GM18868 (cell line): ENCODE measurements around the gene ATG9A.
"Not testable (repeated sequence)": the region's sequence is repeated elsewhere in the genome, so short reads cannot be mapped to it uniquely, and the experiment has no call there.

Source experiments
- ATAC-seq: cut with Tn5 transposase; IDR thresholded peaks from one replicate; pipeline ENCODE4 v1.9.1; 2021; ENCODE audit warnings: mild to moderate bottlenecking, moderate library complexity; ENCODE audit not compliant: unreplicated experiment

ATG9A gene

DNA sequence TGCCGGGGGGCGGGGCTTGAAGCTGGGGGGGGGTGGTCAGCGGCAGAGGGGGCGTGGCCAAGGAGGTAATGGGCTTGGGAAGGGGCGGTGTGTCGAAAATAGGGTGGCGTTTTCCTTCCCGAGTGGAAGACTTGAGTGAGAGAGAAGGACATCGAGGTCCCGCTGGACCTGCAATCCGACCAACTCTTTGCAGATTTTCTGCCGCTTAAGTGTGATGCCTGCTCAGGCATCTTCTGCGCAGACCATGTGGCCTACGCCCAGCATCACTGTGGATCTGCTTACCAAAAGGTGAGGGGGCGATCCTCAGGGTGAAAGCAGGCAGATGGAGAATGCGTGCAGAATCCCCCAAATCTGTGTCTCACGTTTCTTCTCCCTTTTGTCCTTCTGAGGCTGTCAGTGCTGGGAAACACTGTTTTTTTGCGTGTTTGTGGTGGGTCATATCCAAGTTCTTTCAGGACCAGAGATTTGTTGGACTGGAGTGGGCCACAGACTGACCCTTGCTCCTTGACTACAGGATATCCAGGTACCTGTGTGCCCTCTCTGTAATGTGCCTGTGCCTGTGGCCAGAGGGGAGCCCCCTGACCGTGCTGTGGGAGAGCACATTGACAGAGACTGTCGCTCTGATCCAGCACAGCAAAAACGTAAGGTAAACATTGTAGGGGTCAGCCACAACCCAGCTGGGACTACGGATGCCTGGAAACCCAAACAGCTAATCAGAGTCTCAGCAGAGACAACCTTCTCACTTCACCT is 22.1 kb downstream of the ATG9A start:
- ATAC-seq: no peak

DNA sequence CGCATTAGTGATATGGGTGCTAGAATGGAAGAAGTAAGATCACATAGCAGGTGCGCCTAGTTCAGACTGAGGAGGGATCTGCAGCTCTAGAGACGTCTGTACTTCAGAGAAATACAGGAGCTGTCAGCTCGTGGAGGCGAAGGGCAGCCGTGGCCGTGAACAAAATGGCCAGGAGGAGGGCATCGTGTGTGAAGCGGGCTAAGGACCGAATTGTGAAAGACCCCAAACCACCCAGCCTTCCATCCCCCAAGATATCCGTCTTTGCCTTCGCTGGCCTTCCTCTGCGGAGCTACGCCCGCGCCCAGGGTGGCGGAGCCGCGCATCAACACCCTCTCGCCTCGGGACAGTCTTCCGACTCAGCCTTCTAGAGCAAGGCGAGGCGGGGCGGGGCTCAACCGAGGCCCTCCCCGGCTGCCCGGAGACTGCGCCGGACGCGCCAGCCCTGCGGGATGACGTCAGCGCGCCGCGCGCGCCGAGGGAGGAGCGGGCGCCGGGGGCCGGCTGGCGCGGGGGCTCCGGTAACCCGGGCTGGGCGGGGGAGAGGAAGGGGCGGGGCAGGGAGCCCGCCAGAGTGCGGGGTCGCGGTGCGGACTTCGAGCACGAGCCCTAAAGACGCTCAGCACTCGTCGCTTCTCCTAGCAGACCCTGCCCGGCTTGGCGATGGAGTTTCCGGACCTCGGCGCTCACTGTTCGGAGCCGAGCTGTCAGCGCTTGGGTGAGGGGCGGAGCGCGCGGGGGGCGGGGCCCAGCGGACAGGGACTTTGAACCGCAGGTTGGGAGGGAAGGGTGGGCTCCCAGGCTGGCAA is 22.9 kb downstream of the ATG9A start, which contains the start of gene ZFAND2B:
Gene ZFAND2B, plus strand, starts transcription at position 455 of the 806 bp plus-strand sequence. Its CDS starts 206 bp downstream, at position 661.
- peak; percentile 97 for ATAC-seq

DNA sequence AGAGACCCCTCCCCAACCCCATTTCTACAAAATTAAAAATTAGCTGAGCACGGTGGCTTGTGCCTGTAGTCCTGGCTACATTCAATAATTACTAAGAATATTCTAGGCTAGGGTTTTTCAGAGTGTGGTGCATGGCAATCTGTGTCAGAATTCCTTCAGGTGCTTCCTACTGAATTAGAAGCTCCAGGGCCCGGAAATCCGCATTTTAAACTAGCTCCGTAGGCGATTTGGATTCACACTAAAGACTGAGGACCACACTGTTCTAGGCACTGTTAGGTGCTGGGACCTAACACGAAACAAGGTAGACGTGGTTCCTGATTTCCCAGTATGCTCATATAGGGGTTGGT is 23.5 kb downstream of the ATG9A start:
- no peak for ATAC-seq

DNA sequence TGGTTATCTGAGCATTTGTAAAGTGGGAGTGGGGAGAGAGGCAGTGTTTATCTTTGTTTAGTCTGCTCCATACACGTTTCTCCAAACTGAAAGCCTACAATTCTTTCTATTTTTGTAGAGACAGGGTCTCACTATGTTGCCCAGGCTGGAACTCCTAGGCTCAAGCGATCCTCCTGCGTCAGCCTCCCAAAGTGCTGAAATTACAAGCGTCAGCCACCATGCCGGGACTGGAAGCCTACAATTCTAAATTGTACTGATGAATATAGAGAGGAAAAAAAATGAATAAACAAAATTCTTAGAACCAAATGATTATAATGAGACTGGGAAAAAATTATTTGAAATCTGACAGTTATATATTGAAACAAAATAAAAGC is 24.3 kb downstream of the ATG9A start:
- ATAC-seq: no peak

DNA sequence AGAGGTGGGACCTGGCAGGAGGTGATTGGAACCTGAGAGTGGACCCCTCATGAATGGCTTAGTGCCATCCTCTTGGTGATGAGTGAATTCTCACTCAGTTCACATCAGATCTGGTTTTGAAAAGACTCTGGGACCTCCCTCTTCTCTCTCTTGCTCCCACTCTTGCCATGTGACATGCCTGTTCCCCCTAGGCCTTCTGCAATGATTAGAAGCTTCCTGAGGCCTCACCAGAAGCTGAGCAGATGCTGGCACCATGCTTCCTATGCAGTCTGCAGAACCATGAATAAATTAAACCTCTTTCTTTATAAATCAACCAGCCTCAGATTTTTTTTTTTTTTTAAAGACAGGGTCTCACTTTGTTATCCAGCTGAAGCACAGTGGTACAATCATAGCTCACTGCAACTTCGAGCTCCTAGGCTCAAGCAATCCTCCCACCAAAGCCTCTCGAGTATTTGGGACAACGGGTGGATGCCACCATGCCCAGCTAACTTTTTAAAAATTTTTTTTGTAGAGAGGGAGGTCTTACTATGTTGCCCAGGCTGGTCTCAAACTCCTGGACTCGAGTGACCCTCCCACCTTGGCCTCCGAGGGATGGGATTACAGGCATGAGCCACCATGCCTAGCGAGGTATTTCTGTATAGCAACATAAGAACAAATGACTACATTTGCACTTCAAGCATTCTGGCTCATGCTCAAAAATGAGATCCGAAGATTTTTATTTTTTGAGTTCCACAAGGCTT is 24.8 kb downstream of the ATG9A start:
- ATAC-seq: no peak

DNA sequence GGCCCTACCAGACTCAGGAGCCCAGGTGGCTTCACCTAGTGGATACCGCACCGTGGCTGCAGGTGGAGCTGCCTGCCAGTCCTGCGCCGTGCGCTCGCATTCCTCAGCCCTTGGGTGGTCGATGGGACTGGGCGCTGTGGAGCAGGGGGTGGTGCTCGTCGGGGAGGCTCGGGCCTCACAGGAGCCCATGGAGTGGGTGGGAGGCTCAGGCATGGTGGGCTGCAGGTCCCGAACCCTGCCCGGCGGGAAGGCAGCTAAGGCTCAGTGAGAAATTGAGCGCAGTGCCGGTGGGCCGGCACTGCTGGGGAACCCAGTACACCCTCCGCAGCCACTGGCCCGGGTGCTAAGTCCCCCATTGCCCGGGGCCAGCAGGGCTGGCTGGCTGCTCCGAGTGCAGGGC is 28.1 kb downstream of the ATG9A start:
- not testable (repeated sequence) for ATAC-seq

DNA sequence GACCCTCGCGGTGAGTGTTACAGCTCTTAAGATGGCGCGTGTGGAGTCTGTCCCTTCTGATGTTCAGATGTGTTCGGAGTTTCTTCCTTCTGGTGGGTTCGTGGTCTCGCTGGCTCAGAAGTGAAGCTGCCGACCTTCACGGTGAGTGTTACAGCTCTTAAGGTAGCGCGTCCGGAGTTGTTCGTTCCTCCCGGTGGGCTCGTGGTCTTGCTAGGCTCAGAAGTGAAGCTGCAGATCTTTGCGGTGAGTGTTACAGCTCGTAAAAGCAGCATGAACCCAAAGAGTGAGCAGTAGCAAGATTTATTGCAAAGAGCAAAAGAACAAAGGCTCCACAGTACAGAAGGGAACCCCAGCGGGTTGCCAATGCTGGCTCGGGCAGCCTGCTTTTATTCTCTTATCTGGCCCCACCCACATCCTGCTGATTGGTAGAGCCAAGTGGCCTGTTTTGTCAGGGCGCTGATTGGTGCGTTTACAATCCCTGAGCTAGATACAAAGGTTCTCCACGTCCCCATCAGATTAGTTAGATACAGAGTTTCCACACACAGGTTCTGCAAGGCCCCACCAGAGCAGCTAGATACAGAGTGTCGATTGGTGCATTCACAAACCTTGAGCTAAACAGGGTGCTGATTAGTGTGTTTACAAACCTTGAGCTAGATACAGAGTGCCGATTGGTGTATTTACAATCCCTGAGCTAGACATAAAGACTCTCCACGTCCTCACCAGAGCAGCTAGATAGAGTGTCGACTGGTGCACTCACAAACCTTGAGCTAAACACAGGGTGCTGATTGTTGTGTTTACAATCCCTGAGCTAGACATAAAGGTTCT is 28.7 kb downstream of the ATG9A start:
- not testable (repeated sequence) for ATAC-seq

DNA sequence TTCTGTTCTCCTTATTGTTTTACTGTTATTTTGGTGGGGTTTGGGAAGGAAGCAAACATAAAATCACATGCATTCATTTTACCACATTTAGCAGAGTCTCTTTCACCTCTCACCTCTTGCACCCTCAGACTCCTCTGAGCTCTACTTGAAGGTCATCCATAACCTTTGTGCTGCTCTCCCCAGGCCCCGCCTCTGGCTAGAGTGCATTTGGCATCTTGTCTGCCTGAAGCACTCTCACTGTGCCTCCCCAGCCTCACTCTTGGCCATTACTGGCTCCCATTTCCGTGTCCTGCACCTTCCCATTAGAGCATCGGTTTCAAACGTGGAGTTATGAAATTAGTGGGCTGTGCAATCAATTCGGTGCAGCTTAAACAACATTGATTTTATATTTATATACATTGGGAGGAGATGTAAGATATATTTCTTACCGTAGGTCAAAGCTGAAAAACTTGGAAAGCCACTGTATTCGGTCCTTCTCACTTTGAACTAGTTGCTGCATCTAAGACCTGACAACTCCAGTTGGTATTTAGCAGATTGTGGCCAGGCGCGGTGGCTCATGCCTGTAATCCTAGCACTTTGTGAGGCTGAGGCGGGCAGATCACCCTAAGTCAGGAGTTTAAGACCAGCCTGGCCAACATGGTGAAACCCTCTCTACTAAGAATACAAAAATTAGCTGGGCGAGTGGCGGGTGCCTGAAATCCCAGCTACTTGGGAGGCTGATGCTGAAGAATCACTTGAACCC is 29.8 kb downstream of the ATG9A start:
- ATAC-seq: no peak

DNA sequence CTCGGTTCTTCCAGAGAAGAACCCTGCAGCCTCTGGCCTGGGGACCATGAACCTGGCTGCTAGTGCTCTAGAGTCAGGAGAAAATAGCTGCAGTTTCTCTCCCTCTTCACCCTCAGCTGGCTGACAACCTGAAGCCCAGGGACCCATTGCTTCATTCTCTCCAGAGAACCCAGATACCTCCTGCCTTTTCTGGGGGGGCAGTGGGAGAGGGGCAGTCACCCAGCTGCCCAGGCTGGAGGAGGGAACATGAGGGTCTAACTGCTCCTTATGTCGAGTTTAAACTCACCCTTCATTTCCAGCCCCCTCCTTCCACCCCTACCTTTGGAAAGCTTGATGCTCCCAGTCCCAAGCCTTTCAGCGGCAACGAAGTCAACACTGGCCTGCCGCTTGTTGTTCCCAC is 30.5 kb downstream of the ATG9A start:
- no peak for ATAC-seq

DNA sequence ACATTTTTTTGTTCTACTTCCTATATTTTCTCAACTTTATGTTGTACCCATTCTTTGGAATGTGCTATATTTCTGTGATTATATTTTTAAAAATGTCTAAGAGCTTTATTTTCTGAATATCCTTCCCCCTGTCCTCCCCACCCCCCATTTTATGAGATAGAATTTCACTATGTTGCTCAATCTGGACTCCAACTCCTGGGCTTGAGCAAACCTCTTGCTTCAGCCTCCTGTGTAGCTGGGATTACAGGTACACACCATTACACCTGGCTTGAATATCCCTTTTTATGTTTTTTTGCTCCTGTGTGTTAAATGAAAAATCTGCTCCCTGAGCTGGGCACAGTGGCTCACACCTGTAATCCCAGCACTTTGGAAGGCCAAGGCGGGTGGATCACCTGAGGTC is 32.0 kb downstream of the ATG9A start:
- ATAC-seq: no peak

DNA sequence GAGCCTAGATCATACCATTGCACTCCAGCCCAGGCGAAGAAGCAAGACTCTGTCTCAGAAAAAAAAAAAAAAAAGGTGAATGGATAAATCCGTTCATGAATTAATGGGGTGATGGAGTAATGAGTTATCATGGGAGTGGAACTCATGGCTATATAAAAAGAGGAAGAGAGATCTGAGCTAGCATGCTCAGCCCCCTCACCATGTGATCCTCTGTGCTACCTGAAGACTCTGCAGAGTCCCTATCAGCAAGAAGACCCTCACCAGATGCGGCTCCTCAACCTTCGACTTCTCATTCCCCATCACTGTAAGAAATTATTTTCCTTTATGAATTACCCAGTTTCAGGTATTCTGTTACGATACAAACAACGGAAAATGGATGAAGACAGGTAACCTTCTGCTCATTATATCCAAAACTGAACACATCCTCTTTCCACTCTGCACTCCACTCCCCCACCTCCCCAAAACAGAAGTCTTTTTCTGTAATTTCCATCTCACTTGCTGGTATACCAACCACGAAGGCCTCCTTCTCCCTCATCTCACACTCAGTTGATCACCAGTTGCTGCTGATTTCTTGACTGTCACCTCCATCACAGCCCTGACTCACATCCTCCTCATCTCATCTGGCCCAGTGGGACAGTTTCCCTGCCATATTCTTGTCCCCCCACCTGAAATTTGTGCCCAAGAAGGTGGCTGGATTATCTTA is 42.5 kb downstream of the ATG9A start:
- ATAC-seq: no peak

DNA sequence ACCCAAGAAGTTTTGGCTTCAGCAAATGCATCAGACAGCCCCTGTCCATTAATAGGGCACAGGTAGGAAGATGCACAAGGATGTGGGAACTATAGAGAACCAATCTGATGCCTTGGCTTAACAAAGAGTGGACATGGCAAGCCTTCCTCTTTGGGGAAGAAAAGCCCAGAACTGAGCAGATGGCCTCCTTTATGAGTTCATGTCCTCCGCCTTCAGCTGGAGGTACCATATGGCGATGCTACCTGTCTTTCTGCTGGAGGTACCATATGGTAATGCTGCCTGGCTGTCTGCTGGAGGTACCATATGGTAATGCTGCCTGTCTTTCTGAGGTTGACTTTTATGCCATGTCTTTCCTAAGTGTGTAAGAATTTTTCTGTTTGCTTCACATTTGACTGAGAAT is 45.3 kb downstream of the ATG9A start:
- no peak for ATAC-seq

DNA sequence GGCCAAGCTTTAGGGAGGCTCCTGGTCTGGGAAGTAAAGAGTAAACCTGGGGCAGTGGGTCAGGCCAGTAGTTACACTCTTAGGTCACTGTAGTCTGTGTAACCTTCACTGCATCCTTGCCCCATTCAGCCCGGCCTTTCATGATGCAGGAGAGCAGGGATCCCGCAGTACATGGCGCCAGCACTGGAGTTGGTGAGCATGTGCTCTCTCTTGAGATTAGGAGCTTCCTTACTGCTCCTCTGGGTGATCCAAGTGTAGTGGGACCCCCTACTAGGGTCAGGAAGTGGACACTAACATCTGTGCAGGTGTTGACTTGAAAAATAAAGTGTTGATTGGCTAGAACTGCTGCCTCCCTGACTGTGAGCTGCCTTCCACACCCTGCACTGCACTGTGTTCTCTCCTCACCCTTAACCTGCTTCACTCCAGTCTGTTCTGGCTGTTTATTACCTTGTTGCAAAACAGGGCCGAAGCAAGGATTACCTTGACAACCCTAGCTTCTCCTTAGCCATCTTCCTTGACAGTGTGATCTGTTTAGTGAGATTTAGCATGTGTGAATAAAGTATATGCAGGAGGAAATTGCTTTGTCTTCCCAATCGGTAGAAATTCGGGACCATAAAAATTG is 46.2 kb downstream of the ATG9A start:
- ATAC-seq: no peak

DNA sequence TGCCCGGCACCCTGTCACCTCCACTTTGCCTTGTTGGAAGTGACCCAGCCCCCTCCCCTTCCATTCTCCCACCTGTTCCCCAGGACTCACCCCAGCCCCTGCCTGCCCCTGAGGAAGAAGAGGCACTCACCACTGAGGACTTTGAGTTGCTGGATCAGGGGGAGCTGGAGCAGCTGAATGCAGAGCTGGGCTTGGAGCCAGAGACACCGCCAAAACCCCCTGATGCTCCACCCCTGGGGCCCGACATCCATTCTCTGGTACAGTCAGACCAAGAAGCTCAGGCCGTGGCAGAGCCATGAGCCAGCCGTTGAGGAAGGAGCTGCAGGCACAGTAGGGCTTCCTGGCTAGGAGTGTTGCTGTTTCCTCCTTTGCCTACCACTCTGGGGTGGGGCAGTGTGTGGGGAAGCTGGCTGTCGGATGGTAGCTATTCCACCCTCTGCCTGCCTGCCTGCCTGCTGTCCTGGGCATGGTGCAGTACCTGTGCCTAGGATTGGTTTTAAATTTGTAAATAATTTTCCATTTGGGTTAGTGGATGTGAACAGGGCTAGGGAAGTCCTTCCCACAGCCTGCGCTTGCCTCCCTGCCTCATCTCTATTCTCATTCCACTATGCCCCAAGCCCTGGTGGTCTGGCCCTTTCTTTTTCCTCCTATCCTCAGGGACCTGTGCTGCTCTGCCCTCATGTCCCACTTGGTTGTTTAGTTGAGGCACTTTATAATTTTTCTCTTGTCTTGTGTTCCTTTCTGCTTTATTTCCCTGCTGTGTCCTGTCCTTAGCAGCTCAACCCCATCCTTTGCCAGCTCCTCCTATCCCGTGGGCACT is 46.9 kb downstream of the ATG9A start:
- no peak for ATAC-seq

DNA sequence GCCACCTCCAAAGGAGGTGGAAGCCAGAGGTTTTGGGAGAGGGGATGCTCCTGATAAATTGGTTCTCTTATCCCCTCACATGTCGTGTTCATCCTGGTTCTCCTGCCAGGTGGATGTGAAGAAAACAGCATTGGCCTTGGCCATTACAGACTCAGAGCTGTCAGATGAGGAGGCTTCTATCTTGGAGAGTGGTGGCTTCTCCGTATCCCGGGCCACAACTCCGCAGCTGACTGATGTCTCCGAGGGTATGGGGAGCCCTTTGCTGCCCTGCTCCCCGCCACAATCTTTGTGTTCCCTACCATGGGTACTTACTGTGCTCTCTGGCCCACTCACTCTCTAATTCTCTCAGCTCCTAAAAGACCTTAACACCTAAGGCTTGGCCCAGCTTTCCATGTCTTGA is 47.9 kb downstream of the ATG9A start:
- no peak for ATAC-seq

DNA sequence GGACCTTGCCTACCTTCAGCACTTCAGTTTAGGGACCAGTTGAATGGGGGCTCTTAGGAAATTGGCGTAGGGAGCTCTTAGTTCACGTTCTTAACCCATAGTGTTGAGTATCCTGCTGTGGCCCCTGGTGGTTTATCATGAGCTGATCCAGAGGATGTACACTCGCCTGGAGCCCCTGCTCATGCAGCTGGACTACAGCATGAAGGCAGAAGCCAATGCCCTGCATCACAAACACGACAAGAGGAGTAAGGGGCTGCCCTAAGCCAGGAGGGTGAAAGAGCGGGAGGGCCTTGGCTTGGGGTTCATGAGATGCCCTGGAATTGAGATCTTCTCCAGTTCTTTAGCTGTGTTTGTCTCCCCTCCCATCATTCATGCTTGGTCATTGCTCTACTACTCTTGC is 48.5 kb downstream of the ATG9A start:
- no peak for ATAC-seq

DNA sequence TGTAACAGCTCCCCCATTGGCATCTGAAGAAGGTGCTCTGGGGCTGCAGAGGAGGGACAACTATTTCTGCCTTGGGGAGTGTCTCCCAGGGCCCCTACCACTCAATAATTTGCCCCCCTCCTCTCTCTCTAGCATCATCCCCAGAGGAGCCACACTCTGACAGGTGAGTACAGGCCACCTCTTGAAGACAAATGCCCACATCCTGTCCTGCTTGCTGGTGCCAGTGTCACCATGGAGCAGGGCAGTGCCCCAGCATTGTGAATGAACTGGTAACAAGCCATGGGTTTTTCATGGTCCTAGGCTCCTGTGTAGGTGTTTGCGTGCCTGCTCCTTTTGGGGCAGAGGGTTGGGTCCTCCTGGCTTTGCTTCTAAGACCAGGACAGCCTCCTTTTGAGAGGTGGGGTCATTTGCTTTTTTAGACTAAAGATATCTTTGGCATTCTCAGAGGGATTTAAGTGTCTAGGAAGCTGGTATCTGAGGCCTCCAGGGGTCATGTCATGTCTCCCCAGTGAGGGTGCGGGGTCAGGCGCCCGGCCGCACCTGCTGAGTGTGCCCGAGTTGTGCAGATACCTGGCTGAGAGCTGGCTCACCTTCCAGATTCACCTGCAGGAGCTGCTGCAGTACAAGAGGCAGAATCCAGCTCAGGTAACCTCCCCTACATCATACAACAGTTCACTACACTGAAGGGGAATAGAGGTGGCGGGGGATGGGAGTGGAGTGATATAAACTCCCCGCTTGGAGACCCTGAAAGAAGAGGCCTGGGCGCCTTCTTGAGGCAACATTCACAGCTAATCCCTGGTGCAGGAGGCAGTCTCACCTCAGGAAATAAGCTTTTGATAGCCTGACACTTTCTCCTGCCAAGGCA is 49.6 kb downstream of the ATG9A start:
- no peak for ATAC-seq
